ENCODE data around the gene GPC6. TPM values are rescaled to one million over a fixed set of nuclear protein-coding genes. Genes with fewer than 3 reads are reported as not detected.

Gene GPC6
- polyA plus RNA-seq, 1 donor (not counting 4 experiments of a cell fraction or from before 2014, with no cell fraction given): 0.42 TPM

DNA sequence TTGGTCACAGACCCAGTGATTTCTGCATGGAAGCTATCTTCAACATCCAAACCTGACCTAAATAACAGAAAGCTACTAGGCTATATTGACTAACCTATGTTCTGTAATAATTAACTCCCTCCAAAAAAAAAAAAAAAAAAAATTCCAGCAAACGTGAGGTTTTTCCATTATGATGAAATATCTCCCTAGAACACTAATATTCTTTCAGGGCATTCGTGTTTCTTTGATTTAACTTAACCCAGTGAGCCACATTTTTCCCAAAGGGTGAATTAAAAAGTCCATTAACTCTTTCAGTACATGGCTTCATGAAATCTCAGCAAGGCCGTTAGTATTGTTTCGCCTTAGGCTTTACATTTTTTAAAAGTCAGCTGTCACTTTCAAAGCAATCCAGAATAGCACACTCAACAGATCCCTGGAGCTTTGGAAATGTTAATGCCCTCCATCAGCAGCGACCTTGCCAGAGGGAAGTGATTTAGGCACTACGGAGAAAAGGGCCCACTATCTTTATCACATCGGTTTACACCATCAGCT lies 1077.1 kb downstream of the GPC6 start:
- H2AFZ ChIP-seq (ENCODE audit: control insufficient read depth, low read length): no peak overlapping the region
- no peaks in the 10 kb centered on the region for H3K79me2 ChIP-seq (ENCODE audit: control insufficient read depth, insufficient read depth, low read length)
- H3K4me3 ChIP-seq (ENCODE audit: control insufficient read depth in 2 of 3, extremely low read depth in 1 of 3, insufficient read depth in 2 of 3, low read depth in 1 of 3, low read length in 3 of 3): no peak overlapping the region
- H3K9me3 ChIP-seq (ENCODE audit: control insufficient read depth, low read depth, low read length): no peaks in the 10 kb centered on the region
- peaks cover 6% of the 10 kb centered on the region for H3K4me1 ChIP-seq (ENCODE audit: control insufficient read depth, extremely low read depth, insufficient read depth, low read length)
- no peak for FAIRE-seq
- H3K27me3 ChIP-seq (ENCODE audit: control insufficient read depth, extremely low read depth, insufficient read depth, low read length): no peaks in the 10 kb centered on the region
- no peak overlapping the region for H3K27ac ChIP-seq (ENCODE audit: control insufficient read depth, insufficient read depth, low read length)
- DNase-seq (ENCODE audit: low read depth, low spot score): no peak
- no peaks in the 10 kb centered on the region for H3K36me3 ChIP-seq (ENCODE audit: control insufficient read depth in 2 of 2, extremely low read depth in 1 of 2, insufficient read depth in 2 of 2, low read length in 2 of 2)
- no peak overlapping the region for H3K4me2 ChIP-seq (ENCODE audit: control insufficient read depth, extremely low read depth, insufficient read depth, low read depth, low read length)
- H3K9me1 ChIP-seq (ENCODE audit: control insufficient read depth, extremely low read depth, insufficient read depth, low read length): no peaks in the 10 kb centered on the region
- no peak for TF ChIP-seq EZH2 (IDR thresholded peaks at IDR 0.05; ENCODE audit: low read length)
- TF ChIP-seq, protein P1, sequence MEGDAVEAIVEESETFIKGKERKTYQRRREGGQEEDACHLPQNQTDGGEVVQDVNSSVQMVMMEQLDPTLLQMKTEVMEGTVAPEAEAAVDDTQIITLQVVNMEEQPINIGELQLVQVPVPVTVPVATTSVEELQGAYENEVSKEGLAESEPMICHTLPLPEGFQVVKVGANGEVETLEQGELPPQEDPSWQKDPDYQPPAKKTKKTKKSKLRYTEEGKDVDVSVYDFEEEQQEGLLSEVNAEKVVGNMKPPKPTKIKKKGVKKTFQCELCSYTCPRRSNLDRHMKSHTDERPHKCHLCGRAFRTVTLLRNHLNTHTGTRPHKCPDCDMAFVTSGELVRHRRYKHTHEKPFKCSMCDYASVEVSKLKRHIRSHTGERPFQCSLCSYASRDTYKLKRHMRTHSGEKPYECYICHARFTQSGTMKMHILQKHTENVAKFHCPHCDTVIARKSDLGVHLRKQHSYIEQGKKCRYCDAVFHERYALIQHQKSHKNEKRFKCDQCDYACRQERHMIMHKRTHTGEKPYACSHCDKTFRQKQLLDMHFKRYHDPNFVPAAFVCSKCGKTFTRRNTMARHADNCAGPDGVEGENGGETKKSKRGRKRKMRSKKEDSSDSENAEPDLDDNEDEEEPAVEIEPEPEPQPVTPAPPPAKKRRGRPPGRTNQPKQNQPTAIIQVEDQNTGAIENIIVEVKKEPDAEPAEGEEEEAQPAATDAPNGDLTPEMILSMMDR (optimal IDR thresholded peaks at IDR 0.05 in 1 of 3, IDR thresholded peaks at IDR 0.05 in 1 of 3, conservative IDR thresholded peaks at IDR 0.05 in 1 of 3; ENCODE audit: extremely low read depth in 1 of 3, insufficient read depth in 2 of 3, low read length in 3 of 3): no peak
- H3K9ac ChIP-seq (ENCODE audit: control insufficient read depth, extremely low read depth, insufficient read depth, low read length): no peak overlapping the region
- dilution Hi-C loops (cut with MboI; ENCODE audit: extremely low pct_ligation_motif_present, low sequenced_read_pairs): no loop called here
- no peaks in the 10 kb centered on the region for H4K20me1 ChIP-seq (ENCODE audit: control insufficient read depth, extremely low read depth, insufficient read depth, low read length)

GRCh38 chr13:94305033-94305432 lies 1078.4 kb downstream of the GPC6 start:
- DNase-seq (ENCODE audit: low read depth, low spot score): no peak
- Histone ChIP-seq H3K4me3 (ENCODE audit: control insufficient read depth in 2 of 3, extremely low read depth in 1 of 3, insufficient read depth in 2 of 3, low read depth in 1 of 3, low read length in 3 of 3) (no peak overlapping the region), H3K27me3 (ENCODE audit: control insufficient read depth, extremely low read depth, insufficient read depth, low read length) (no peaks in the 10 kb centered on the region), H3K4me1 (ENCODE audit: control insufficient read depth, extremely low read depth, insufficient read depth, low read length) (peaks cover 10% of the 10 kb centered on the region), H3K36me3 (ENCODE audit: control insufficient read depth in 2 of 2, extremely low read depth in 1 of 2, insufficient read depth in 2 of 2, low read length in 2 of 2) (no peaks in the 10 kb centered on the region), H4K20me1 (ENCODE audit: control insufficient read depth, extremely low read depth, insufficient read depth, low read length) (no peaks in the 10 kb centered on the region), H3K9me1 (ENCODE audit: control insufficient read depth, extremely low read depth, insufficient read depth, low read length) (no peaks in the 10 kb centered on the region), H3K9me3 (ENCODE audit: control insufficient read depth, low read depth, low read length) (no peaks in the 10 kb centered on the region), H3K79me2 (ENCODE audit: control insufficient read depth, insufficient read depth, low read length) (no peaks in the 10 kb centered on the region), H3K9ac (ENCODE audit: control insufficient read depth, extremely low read depth, insufficient read depth, low read length) (no peak overlapping the region), H3K27ac (ENCODE audit: control insufficient read depth, insufficient read depth, low read length) (peak overlapping the region; percentile 17), H3K4me2 (ENCODE audit: control insufficient read depth, extremely low read depth, insufficient read depth, low read depth, low read length) (no peak overlapping the region), H2AFZ (ENCODE audit: control insufficient read depth, low read length) (no peak overlapping the region)
- no peak for FAIRE-seq
- TF ChIP-seq, protein P1 (optimal IDR thresholded peaks at IDR 0.05 in 1 of 3, IDR thresholded peaks at IDR 0.05 in 1 of 3, conservative IDR thresholded peaks at IDR 0.05 in 1 of 3; ENCODE audit: extremely low read depth in 1 of 3, insufficient read depth in 2 of 3, low read length in 3 of 3): no peak
- TF ChIP-seq EZH2 (IDR thresholded peaks at IDR 0.05; ENCODE audit: low read length): no peak
- dilution Hi-C loops (cut with MboI; ENCODE audit: extremely low pct_ligation_motif_present, low sequenced_read_pairs): no loop called here

Data from keratinocyte (primary cell).